ENCODE results near the gene WDR64. TPM values are rescaled to one million over a fixed set of nuclear protein-coding genes. Genes with fewer than 3 reads are reported as not detected.
"Not testable (repeated sequence)": the region's sequence is repeated elsewhere in the genome, so short reads cannot be mapped to it uniquely, and the experiment has no call there.

Gene WDR64
- total RNA-seq, 1 donor from 2014 or later: not detected

DNA sequence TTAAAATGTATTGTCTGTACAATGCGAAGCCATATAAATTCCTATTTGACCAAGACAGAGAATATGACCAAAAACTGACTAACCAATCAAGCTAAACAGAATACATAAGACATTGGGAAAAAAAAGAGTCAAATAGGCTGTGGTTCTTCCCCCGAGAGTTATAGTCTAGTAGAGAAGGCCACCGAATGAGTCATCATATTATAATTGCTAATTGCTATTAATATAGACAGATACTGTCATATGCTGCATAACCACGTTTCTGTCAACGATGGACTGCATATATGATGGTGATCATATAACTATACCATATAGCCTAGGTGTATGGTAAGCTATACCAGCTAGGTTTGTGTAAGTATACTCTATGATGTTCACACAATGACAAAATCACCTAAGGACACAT is 82.5 kb downstream of the WDR64 start:
- Histone ChIP-seq H3K4me1 (no peaks in the 10 kb centered on the region), H3K27me3 (ENCODE audit: low read depth) (no peaks in the 10 kb centered on the region), H3K36me3 (no peaks in the 10 kb centered on the region), H3K27ac (no peak overlapping the region), H3K9me3 (no peaks in the 10 kb centered on the region), H3K4me3 (no peak overlapping the region)
- DNase-seq (no peak), ATAC-seq (no peak)
- intact Hi-C loops (cut with DNase I): no loop called here
- TF ChIP-seq, protein P1, sequence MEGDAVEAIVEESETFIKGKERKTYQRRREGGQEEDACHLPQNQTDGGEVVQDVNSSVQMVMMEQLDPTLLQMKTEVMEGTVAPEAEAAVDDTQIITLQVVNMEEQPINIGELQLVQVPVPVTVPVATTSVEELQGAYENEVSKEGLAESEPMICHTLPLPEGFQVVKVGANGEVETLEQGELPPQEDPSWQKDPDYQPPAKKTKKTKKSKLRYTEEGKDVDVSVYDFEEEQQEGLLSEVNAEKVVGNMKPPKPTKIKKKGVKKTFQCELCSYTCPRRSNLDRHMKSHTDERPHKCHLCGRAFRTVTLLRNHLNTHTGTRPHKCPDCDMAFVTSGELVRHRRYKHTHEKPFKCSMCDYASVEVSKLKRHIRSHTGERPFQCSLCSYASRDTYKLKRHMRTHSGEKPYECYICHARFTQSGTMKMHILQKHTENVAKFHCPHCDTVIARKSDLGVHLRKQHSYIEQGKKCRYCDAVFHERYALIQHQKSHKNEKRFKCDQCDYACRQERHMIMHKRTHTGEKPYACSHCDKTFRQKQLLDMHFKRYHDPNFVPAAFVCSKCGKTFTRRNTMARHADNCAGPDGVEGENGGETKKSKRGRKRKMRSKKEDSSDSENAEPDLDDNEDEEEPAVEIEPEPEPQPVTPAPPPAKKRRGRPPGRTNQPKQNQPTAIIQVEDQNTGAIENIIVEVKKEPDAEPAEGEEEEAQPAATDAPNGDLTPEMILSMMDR (IDR thresholded peaks at IDR 0.05): no peak

DNA sequence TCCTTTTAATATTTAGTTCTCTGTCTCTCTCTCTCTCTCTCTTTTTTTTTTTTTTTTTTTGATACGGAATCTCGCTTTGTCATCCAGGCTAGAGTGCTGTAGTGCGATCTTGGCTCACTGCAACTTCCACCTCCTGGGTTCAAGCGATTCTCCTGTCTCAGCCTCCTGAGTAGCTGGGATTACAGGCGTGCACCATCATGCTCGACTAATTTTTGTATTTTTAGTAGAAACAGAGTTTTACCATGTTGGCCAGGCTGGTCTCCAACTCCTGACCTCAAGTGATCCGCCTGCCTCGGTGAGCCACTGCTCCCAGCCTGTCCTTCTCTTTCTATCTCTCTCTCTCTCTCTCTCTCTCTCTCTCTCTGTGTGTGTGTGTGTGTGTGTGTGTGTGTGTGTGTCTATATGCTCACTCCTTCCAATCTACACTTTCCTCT is 83.4 kb downstream of the WDR64 start:
- H3K27me3 ChIP-seq (ENCODE audit: low read depth); DNase-seq; intact Hi-C loops (cut with DNase I); H3K27ac ChIP-seq; H3K9me3 ChIP-seq; ATAC-seq; H3K36me3 ChIP-seq; H3K4me1 ChIP-seq; H3K4me3 ChIP-seq: not testable (repeated sequence)

- ATAC-seq: no peak
- intact Hi-C loops (cut with DNase I): no loop called here
- H3K4me1 ChIP-seq: no peaks in the 10 kb centered on the region
- no peak for DNase-seq
- no peaks in the 10 kb centered on the region for H3K27me3 ChIP-seq (ENCODE audit: low read depth)
- no peak overlapping the region for H3K27ac ChIP-seq
- H3K36me3 ChIP-seq: no peaks in the 10 kb centered on the region
- TF ChIP-seq, protein P1 (IDR thresholded peaks at IDR 0.05): no peak
- H3K4me3 ChIP-seq: no peak overlapping the region
- no peaks in the 10 kb centered on the region for H3K9me3 ChIP-seq
Measured at GRCh38 chr1:241736387-241736786, 84.3 kb downstream of the WDR64 start.

- Histone ChIP-seq H3K27ac (no peak overlapping the region), H3K27me3 (ENCODE audit: low read depth) (no peaks in the 10 kb centered on the region), H3K9me3 (no peaks in the 10 kb centered on the region), H3K36me3 (no peaks in the 10 kb centered on the region), H3K4me1 (no peaks in the 10 kb centered on the region), H3K4me3 (no peak overlapping the region)
- DNase-seq (no peak), ATAC-seq (no peak)
- TF ChIP-seq, protein P1 (IDR thresholded peaks at IDR 0.05): no peak
- intact Hi-C loops (cut with DNase I): no loop called here
Measured at GRCh38 chr1:241738284-241739078, 86.4 kb downstream of the WDR64 start.

- intact Hi-C loops (cut with DNase I): no loop called here
- Histone ChIP-seq H3K9me3 (no peaks in the 10 kb centered on the region), H3K4me1 (no peaks in the 10 kb centered on the region), H3K36me3 (no peaks in the 10 kb centered on the region), H3K4me3 (no peak overlapping the region), H3K27me3 (ENCODE audit: low read depth) (no peaks in the 10 kb centered on the region), H3K27ac (no peak overlapping the region)
- no peak for DNase-seq
- no peak for ATAC-seq
- TF ChIP-seq, protein P1 (IDR thresholded peaks at IDR 0.05): no peak
Measured at GRCh38 chr1:241742084-241742483, 90.0 kb downstream of the WDR64 start.

GRCh38 chr1:241744591-241744990 is 92.5 kb downstream of the WDR64 start:
- DNase-seq (no peak), ATAC-seq (no peak)
- Histone ChIP-seq H3K27me3 (ENCODE audit: low read depth) (no peaks in the 10 kb centered on the region), H3K27ac (no peak overlapping the region), H3K9me3 (no peaks in the 10 kb centered on the region), H3K4me1 (no peaks in the 10 kb centered on the region), H3K36me3 (no peaks in the 10 kb centered on the region), H3K4me3 (no peak overlapping the region)
- TF ChIP-seq, protein P1 (IDR thresholded peaks at IDR 0.05): no peak
- intact Hi-C loops (cut with DNase I): no loop called here

All from lower lobe of right lung (tissue), 2 donors.